ENCODE data around the gene BMPER.

GRCh38 chr7:33907625-33908024 lies 2.3 kb downstream of the BMPER start:
- no peak for TF ChIP-seq CTCF (IDR thresholded peaks at IDR 0.05)
- no peak for TF ChIP-seq POLR2A (IDR thresholded peaks at IDR 0.05)
